Activated T-cell treated with anti-CD3 and anti-CD28 coated beads for 24 hours (primary cell): ENCODE measurements around the gene ATXN10.
A peak's percentile ranks its signal among the peaks of the same experiment; 100 is the strongest.
"Not testable (repeated sequence)": the region's sequence is repeated elsewhere in the genome, so short reads cannot be mapped to it uniquely, and the experiment has no call there.

ENCODE experiments used
- DNase-seq: peaks from one replicate; pipeline ENCODE4 v3.0.0-alpha.2; 2020; ENCODE audit warnings: low read depth

ATXN10 gene, protein sequence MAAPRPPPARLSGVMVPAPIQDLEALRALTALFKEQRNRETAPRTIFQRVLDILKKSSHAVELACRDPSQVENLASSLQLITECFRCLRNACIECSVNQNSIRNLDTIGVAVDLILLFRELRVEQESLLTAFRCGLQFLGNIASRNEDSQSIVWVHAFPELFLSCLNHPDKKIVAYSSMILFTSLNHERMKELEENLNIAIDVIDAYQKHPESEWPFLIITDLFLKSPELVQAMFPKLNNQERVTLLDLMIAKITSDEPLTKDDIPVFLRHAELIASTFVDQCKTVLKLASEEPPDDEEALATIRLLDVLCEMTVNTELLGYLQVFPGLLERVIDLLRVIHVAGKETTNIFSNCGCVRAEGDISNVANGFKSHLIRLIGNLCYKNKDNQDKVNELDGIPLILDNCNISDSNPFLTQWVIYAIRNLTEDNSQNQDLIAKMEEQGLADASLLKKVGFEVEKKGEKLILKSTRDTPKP

DNA sequence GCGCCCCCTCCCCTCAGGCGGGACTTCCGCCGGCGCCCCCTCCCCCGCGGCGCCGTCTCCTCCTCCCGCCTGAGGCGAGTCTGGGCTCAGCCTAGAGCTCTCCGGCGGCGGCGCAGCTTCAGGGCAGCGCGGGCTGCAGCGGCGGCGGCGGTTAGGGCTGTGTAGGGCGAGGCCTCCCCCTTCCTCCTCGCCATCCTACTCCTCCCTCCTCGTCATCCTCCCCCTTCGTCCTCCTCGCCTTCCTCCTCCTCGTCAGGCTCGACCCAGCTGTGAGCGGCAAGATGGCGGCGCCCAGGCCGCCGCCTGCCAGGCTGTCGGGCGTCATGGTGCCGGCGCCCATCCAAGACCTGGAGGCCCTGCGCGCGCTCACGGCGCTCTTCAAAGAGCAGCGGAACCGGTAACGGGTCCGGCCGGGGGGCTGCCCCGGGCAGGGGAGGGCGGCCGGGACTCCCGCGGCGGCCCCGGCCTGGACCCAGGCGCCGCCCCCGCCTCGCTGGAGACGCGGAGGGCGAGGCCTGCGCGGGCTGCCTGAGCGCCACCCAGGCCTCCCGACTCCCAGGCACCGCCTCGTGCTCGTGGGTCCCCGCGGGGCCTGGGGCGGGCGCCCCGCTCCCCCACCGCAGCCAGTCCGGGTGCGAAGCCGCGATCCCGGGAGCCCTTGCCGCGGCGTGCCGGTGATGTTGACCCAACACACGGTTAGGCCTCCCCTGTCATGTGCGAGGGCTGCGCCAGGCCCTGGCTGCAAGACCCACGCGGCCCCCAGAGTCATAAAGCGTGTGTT is at the start of gene ATXN10:
ATXN10 (plus strand) TSS at position 52 of the 781 bp plus-strand sequence; CDS start at position 282, 230 bp downstream.
- DNase-seq: peak; percentile 71

DNA sequence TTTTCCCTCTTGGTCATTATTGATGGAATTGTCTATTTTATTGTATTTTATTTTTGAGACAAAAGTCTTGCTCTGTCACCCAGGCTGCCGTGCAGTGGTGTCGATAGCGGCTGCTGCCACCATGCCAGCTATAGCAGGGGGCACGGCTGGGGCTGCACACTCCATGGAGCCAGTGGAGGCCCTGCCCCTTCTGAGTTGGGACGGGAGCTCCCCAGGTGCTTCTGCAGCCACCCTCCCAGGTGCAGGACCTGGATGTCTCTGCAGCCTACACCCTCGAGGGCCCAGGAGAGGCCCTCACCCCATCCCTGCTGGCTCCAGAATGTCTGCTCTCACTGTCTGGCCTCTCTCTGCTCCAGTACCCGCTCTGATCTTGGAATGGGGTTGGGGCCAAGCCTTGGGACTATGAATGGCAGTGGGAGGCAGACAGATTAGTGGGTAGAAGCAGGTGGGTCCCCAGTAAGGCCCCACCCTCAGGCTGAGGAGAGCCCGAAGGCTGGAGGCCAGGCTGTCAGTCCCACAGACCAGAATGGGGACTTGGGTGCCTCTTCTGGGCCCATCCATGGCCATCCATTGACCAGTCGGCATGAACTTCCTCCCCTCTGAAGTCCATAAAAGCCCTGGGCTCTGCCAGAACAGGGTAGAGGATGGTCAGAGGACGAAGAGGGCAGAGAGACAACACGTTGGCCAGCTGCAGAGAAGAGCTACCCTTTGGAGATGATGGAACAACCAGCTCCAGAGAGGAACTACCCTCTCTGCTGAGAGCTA is 49.6 kb upstream of the ATXN10 start:
- no peak for DNase-seq

DNA sequence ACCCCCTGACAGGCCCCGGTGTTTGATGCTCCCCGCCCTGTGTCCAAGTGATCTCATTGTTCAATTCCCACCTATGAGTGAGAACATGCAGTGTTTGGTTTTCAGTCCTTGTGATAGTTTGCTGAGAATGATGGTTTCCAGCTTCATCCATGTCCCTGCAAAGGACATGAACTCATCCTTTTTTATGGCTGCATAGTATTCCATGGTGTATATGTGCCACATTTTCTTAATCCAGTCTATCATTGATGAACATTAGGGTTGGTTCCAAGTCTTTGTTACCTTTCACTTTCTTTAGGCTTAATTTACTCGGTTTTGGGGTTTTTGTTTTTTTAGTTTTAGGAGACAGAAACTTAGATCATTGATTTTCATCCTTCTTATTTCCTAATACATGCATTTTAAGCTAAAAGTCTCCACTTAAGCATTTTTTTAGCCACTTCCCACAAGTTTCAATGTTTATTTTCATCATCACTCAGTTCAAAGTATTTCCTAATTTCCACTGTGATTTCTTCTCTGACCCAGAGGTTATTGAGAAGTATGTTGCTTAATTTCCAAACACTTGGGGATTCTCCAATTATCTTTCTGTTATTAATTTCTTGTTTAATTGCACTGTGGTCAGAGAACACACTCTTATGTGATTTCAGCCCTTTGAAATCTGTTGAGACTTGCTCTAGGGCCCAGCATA is 48.0 kb upstream of the ATXN10 start:
- not testable (repeated sequence) for DNase-seq

DNA sequence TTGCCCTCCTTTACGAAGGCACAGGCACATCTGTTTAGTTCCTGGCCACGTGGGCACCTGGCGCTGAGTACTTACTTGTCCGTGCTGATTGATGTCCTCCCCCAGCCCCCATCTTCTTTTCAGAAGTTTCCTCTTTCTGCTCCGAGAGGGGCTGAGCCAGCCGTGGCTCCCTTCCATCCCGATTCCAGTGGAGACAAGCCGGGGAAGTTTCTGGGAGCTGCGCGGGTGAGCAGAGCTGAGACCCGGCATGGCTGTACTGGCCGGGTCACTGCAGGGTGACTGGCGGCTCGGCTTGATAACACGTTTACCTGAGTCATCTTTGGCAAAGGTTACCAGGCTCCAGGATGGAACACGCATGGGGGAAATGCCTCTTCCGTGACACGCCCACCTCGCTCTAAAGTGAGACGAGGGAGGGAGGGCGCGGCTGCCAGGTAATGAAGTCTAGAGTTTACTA is 45.4 kb upstream of the ATXN10 start:
- DNase-seq: no peak

DNA sequence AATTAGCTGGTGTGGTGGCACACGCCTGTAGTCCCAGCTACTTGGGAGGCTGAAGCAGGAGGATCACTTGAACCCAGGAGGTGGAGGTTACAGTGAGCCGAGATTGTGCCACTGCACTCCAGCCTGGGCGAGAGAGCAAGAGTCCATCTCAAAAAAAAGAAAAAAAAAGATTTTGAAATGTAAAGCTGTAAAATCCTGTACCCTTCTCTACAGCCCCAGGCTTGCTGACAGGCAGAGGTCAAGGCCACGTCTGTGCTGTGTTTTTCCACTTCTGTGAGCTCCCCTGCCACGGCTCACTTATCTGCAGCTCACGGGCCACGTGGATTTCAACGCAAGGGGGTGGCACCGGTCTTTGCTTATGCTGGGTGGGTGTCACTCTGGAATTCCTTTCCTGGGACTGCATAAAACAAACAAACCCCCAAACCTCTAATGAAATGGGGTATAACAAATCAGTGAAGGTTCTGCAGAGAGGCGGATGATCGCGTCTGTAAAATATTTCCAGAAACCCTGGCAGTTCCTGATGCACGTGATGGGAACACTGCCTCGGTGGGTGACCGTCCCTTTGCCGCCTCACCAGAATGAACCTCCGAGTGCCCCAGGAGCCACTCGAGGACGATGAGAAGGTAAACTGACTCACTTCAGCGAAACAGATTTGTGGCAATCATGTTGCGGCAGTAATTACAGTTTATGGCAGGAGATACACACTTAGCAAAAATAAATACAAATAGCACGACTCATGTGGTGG is 44.0 kb upstream of the ATXN10 start:
- no peak for DNase-seq

DNA sequence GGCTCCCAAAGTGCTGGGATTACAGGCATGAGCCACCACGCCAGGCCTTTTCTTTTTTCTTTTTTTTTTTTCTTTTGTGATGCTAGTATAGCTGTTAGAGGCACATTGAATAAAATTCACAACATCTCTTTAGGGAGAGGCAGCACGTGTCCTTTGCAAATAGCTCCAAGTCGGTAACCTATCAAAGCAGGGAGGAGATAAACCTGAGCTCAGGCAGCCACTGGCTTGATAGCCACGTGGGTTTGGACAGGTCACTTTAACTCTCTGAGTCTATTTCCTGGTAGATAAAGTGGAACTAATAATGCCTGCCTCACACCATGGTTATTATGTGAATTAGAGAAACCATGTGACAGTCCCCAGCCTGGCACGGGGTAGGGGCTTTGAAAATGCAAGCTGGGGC is 43.1 kb upstream of the ATXN10 start:
- no peak for DNase-seq

DNA sequence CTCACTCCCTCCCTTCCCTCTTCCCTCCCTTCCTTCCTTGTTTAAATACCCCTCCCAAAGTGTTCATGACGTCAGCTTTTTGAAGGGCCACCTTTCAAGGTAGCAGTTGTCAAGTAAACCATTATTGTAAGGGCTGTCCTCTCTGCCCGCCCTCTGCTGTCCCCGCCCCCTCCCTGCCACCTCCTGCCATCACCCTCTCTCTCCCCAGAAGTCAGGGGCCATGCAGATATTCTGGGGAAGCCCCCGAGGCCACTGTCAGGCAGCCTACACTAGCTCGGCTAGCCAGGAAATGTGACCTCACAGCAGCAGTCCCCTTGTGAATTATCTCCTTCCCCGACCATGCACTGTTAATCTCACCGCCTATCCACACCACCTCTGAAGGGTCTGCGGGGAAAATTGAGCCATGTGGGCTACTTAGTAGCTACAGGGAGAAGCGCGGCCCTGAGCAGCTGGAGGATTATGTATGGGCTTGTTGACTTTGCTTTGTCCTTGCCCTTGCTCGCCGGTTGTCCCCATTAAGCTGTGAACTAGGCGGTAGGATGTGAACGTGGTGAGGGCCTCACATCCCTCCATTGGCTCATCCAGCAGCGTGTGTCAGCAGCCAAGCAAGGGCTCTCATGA is 42.1 kb upstream of the ATXN10 start:
- no peak for DNase-seq

DNA sequence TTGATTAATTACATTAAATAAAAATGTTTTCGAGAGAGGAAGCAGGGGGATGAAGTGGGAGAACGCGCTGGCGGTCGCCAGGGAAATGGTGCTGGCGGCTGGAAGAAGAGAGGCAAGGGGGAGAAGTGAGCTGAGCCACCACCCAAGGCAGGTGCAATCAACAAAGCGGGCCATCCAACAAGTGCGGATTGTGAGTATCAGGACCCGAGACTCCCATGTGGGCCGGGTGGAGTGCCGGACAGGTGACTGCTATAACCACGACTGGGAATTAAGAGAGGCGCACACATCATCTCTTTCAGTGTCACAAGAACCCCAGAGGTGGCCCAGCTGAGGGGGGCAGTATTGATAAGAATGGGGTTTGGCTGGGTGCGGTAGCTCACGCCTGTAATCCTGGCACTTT is 41.2 kb upstream of the ATXN10 start:
- no peak for DNase-seq

DNA sequence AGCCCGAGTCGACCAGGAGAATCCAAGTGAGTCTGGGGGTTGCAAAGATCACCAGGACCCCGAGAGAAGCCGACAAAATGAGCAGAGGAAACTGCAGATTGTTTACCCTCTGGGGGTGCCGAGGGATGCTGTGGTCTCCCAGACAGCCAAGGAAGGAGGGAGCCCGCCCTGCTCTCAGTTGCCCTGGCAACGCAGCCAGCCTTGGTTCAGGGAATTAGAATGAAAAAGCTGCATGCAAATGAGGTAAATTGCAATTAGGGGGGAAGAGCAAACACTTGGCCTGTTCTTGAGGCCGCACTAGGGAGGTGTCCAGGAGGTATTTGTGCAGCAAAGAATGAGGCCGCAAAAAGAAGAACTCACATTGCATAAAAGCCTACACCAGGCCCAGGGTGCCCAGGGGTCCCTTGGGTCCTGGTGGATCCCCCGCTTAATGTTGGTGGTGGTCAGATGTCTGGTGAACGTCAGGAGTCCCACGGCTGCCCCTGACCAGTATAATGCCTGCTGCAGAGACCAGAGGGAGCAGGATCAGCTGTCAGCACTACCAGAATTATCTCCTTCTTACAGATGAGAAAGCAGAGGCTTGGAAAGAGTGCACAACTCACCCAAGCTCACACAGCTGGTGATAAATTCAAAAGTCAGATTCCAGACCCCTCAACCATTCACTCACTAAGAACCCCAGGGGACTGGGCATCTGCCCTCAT is 40.3 kb upstream of the ATXN10 start:
- no peak for DNase-seq

DNA sequence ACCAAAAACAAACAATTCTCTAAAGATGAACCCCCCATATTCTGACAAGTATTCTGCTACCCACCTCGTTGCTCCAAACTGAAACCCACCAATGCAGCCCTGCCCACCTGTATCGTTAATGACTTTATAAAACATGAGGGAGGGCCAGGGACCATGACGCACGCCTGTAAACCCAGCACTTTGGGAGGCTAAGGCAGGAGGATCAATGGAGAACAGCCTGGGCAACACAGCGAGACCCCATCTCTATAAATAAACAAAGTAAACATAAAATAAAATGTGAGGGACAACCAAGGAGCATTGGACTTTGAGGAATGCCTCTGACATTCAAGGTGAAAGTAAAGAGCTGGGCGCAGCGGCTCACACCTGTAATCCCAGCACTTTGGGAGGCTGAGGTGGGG is 39.8 kb upstream of the ATXN10 start:
- DNase-seq: no peak

DNA sequence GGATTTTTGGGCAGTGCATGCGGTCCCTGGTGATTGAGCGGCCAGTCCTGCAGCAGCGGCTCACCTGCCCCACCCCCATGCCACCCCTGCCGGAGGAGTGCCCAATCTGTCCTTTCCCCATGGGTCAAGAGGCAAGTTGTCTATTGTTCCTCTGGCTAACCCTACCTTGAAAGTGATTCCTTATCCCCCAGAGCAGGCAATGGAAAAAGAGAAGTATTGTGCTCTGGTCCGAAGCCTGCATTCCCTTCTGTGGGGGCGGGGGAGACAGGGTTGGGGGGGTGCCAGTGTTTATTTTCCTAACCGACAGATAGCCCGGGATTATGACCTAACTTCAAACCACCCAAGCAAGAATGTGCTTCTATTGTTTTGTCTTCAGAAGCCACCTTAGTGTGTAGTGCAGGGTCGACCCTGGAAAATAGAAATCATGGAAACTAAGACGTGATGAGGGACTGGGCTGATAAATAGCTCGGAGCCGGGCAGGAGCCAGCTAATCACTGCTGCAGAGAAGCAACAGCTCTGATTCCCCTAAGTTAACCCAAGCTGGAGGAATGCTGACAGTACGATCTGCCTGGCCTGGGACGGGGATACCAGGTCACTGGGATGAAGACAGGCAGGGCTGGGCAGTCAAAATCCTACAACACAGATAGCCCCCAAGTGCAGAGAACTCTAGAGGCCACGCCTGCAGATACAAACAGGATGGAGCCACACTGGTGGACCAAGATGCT is 38.7 kb upstream of the ATXN10 start:
- no peak for DNase-seq

DNA sequence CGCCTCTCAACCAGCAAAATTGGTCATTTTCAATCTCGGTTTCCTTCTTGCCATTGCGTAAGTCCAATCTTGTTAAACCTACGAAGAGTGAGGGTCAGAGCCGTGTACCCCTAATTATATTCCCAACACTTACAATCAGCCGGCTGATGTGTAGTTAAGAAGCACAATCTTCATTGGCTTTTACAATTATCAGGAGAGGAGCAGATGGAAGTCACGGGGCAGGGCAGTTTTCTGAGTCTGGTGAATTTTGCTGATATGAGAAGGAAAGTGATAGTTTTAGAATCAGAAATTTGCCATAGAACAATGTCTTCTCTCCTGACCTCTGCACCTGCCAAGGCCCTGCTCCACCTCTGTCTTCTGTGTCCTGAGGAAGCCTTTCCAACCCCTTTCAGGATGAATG is 35.0 kb upstream of the ATXN10 start:
- DNase-seq: no peak

DNA sequence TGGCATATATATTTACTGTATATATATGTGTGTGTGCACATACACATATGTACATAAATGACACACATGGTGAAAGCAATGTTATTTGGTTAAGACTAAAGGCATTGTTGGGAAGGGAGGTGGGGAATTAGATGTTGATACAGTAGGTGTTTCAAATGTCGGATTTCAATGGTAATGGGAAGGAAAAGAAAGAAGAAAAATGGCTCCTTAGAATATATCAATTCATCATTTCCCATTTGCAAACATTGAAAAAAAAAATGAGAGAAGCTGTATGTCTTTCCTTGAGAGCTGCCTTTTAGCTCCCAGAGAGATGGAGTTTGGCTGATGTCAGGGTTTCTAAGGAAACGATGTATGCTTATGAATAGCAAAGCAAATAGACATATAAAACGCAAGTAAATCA is 33.4 kb upstream of the ATXN10 start:
- no peak for DNase-seq

DNA sequence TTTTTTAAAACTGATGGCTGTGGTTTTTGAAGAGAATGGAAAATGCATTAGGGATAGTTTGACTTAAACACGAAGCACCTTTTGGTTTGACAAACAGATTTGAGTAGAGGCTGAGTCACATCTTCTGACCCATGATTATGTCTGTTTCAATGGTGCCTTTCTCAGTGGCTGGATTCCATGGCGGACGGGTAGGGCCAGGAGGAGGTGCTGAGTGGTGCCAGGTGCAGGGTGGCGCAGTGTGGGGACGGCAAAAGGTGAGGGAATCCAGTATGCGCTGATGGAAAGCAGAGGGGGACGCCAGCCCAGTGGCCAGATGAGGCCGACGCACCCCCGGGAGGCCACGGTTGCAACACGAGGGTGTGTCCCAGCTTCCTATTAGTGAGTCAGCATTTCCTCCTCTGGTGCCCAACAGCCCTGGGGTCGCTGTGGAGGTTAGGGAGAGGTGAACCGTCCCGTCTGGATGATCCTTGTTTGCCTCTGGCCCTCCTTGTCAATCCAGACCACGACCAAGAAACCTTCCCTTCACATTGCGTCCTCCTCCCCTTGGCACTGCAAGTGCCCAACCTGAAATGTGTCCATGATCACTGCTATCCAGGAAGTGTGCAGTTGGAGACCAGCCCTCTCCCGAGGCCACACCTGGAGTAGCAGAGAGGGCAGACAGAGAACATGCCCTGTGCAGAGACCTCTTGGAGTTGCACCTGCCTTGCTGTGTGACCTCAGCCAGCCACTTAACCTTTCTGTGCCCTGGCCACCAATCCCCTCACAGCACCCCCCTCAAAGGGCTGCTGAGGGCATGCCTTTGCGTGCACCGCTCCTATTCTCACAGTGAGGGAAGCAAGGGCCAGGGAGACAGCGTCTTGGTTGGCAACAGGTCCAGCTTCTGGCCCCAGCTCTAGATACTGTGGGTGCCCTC is 32.5 kb upstream of the ATXN10 start:
- no peak for DNase-seq

DNA sequence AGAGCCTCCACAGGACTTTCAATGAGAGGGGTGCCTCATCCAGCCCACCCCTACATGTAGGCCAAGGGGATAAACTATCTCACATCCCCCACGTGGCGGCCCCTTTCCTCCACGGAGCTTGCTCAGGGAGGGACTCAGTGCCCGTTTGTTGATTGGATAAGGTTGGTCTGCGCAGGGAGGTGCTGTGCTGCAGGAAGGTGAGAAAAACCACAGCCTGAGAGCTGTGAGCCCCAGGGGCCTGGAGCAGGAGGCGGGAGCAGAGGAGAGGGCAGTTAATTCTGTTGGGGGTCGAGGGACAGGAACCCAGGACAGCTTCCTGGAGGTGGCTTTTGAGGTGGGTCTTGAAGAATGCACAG is 31.9 kb upstream of the ATXN10 start:
- no peak for DNase-seq

DNA sequence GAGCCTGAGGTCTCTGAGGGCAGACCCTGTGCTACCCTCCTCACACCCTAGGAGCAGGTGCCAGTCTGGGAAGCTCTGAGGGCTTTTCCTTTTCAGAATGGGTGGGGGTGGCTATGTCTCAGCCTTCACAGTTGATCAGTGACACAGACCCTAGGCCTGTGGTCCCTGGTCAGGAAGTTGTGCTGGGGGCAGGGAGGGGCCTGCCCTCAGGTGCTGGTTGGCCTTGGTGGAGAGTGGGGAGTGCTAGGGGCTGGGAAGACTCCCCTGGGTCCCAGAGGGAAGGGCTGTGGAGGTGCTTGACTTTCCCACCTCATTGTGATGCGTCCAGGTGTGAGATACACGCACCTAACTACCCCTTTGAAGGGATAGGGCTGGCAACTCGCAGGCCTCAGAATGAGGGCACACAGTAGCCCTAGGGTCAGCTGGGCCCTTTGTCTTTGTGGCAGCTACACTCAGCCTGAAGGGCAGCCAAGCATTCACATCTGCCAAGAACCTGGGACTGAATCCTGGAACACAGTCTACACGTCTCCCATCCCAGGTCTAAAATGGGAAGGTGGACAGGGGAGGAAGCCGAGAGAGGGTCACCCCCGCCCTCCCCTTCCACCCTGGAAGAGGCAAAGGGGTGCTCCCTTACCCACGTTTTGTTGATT is 31.2 kb upstream of the ATXN10 start:
- DNase-seq: no peak

DNA sequence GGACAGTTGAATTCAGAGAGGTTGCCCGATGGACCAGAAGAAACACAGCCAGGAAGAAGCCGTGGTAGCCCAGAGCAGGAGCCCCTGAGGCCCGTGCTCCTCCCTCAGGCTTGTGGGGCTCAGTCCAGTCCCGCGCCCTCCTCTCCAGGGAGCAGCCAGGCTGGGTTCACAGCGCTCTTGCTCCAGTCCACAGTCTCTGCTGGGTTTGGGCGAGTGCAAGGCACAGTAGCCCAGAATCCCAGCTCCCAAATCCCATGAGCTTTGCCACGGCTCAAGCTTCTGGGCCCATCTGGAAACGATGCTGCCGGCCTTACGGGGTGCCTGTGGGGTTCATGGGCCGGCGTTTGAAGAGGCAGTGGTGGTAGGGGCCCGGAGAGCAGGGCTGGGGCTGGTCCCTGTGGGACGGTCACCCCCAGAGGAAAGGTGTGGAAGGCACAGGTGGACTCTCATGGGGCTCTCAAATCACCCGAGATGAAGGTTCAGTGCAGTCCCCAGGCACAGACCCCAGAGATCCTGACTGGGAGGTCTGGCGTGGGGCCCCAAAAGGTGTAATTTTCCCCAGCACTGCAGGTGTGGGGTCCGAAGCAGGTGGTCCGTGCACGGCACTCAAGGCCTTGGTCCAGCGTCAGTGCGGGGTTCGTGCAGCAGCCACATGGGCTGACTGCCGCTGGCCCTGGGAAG is 30.6 kb upstream of the ATXN10 start:
- no peak for DNase-seq
